Keratinocyte (primary cell): ENCODE results near the gene NCOA4.

Experiments used
- CTCF ChIP-seq, 3 experiments: IDR thresholded peaks in 1 of 3; conservative IDR thresholded peaks in 1 of 3; optimal IDR thresholded peaks in 1 of 3; 2 replicates in 2 of 3; 3 replicates in 1 of 3; pipeline versions ENCODE3 to v1.5.1; 2011; ENCODE audit warnings: low read length in 3 of 3, mild to moderate bottlenecking in 3 of 3, moderate library complexity in 2 of 3, control low read depth in 1 of 3, inconsistent platforms in 1 of 3; ENCODE audit not compliant: insufficient read depth in 2 of 3; ENCODE audit errors: extremely low read depth in 1 of 3
- EZH2 ChIP-seq: IDR thresholded peaks from one replicate; pipeline ENCODE4 v1.6.1; 2012; ENCODE audit warnings: inconsistent platforms, mild to moderate bottlenecking, low read length, moderate library complexity

GRCh38 chr10:46020344-46020657 is 10.1 kb downstream of the NCOA4 start:
- TF ChIP-seq CTCF (optimal IDR thresholded peaks at IDR 0.05 in 1 of 3, IDR thresholded peaks at IDR 0.05 in 1 of 3, conservative IDR thresholded peaks at IDR 0.05 in 1 of 3; ENCODE audit: extremely low read depth in 1 of 3, insufficient read depth in 2 of 3, low read length in 3 of 3) (no peak), EZH2 (no peak)
